ENCODE measurements around the gene USP12. TPM values are rescaled to one million over a fixed set of nuclear protein-coding genes. Genes with fewer than 3 reads are reported as not detected.
"Not testable (repeated sequence)": the region's sequence is repeated elsewhere in the genome, so short reads cannot be mapped to it uniquely, and the experiment has no call there.

USP12 gene
- total RNA-seq, 1 experiment from 2014 or later, result 16.2 TPM

- Histone ChIP-seq H3K9me3 (replicated peaks) (no peaks in the 10 kb centered on the region), H3K4me1 (replicated peaks) (peaks cover 8% of the 10 kb centered on the region; the same call in 1 of the 2 replicates), H3K27me3 (replicated peaks) (no peaks in the 10 kb centered on the region), H3K27ac (no peak overlapping the region), H3K4me3 (no peak overlapping the region), H3K36me3 (no peaks in the 10 kb centered on the region)
- DNase-seq (ENCODE audit: low read depth in 1 of 2, low spot score in 2 of 2), result no peak
Measured at GRCh38 chr13:27130979-27131623, 40.5 kb downstream of the USP12 start.

- no peak for DNase-seq (ENCODE audit: low read depth in 1 of 2, low spot score in 2 of 2)
Measured at GRCh38 chr13:27130223-27130978, 41.2 kb downstream of the USP12 start.

DNA sequence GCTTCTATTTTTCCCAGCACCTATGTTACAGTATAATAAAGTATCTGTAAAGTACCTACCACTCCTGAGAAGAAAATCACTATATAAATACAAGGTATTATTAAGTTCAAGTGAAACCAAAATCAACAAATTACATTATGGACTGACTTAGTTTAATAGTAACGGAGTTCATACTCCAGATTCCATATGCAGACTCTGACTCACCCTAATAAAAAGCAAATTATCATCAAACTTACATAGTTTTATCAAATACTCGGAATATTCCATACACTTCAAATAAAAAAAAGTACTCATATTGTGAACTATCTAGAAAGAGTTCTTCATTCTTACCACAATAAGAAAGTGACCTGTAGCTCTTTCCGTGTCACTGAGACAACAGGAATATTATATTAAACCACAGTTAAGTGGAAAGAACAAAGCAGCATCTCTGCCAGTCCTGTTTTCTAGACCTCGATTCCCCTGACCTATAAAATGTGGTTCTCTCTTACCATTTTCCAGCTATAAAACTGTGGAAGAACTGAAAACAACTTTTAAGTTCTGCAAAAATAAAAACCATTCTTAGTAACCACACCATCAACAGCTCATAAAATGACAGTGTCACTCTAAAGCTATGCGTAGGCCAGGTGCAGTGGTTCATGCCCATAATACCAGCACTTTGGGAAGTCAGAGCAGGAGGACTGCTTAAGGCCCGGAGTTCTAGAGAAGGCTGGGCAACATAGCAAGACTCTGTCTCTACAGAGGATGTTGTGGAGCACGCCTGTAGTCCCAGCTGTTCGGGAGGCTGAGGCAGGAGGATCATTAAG is 42.6 kb downstream of the USP12 start:
- H3K4me1 ChIP-seq (replicated peaks), result peaks cover 13% of the 10 kb centered on the region
- DNase-seq (ENCODE audit: low read depth in 1 of 2, low spot score in 2 of 2), result no peak
- H3K27me3 ChIP-seq (replicated peaks), result no peaks in the 10 kb centered on the region
- no peaks in the 10 kb centered on the region for H3K9me3 ChIP-seq (replicated peaks)
- no peak overlapping the region for H3K4me3 ChIP-seq
- no peaks in the 10 kb centered on the region for H3K36me3 ChIP-seq
- no peak overlapping the region for H3K27ac ChIP-seq

More at GRCh38 chr13:27130223-27130978, 41.2 kb downstream of the USP12 start:
- H3K36me3 ChIP-seq, result no peaks in the 10 kb centered on the region
- H3K27me3 ChIP-seq (replicated peaks), result no peaks in the 10 kb centered on the region
- peaks cover 13% of the 10 kb centered on the region for H3K4me1 ChIP-seq (replicated peaks)
- H3K9me3 ChIP-seq (replicated peaks), result no peaks in the 10 kb centered on the region
- H3K4me3 ChIP-seq, result no peak overlapping the region
- no peak overlapping the region for H3K27ac ChIP-seq

- peaks cover 13% of the 10 kb centered on the region for H3K4me1 ChIP-seq (replicated peaks)
Measured at GRCh38 chr13:27126859-27127258, 44.8 kb downstream of the USP12 start.

GRCh38 chr13:27125357-27126282 is 46.0 kb downstream of the USP12 start:
- DNase-seq (ENCODE audit: low read depth in 1 of 2, low spot score in 2 of 2), result peak in 1 of 2 experiments; percentile 1
- H3K27me3 ChIP-seq (replicated peaks), result no peaks in the 10 kb centered on the region
- H3K27ac ChIP-seq, result no peak overlapping the region
- H3K4me3 ChIP-seq, result no peak overlapping the region
- H3K36me3 ChIP-seq, result no peaks in the 10 kb centered on the region
- H3K4me1 ChIP-seq (replicated peaks), result peaks cover 13% of the 10 kb centered on the region
- H3K9me3 ChIP-seq (replicated peaks), result no peaks in the 10 kb centered on the region

More at GRCh38 chr13:27126859-27127258, 44.8 kb downstream of the USP12 start:
- Histone ChIP-seq H3K4me3 (no peak overlapping the region), H3K36me3 (no peaks in the 10 kb centered on the region), H3K27ac (no peak overlapping the region), H3K9me3 (replicated peaks) (no peaks in the 10 kb centered on the region), H3K27me3 (replicated peaks) (no peaks in the 10 kb centered on the region)
- no peak for DNase-seq (ENCODE audit: low read depth in 1 of 2, low spot score in 2 of 2)

DNA sequence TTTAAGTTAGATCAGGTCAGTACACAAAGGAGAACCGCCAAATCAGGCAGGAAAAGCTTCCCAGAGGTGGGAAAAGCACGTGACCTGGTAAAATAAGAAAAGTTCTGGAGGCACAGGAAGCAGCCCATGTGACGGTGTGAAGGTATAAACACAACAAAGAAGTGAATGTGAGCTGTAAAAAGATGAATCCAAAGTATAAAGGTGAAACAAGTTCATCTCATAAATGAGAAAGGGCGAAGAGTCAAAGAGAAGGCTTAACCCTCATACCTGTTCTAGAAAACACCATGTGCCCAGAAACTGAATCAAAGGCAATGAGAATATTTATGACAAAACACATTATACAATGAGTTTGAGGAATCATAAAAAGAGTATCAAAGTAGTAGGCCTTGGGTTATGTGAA is 47.0 kb downstream of the USP12 start:
- no peak overlapping the region for H3K27ac ChIP-seq
- H3K4me1 ChIP-seq (replicated peaks), result peaks cover 13% of the 10 kb centered on the region
- H3K27me3 ChIP-seq (replicated peaks), result no peaks in the 10 kb centered on the region
- no peak for DNase-seq (ENCODE audit: low read depth in 1 of 2, low spot score in 2 of 2)
- H3K9me3 ChIP-seq (replicated peaks), result no peaks in the 10 kb centered on the region
- no peak overlapping the region for H3K4me3 ChIP-seq
- no peaks in the 10 kb centered on the region for H3K36me3 ChIP-seq

- not testable (repeated sequence) for DNase-seq (ENCODE audit: low read depth in 1 of 2, low spot score in 2 of 2); H3K4me3 ChIP-seq; H3K27ac ChIP-seq; H3K9me3 ChIP-seq (replicated peaks); H3K27me3 ChIP-seq (replicated peaks); H3K36me3 ChIP-seq
- peaks cover 13% of the 10 kb centered on the region for H3K4me1 ChIP-seq (replicated peaks)
Measured at GRCh38 chr13:27123445-27123844, 48.2 kb downstream of the USP12 start.

GRCh38 chr13:27122036-27122435 is 49.6 kb downstream of the USP12 start:
- H3K36me3 ChIP-seq, result no peaks in the 10 kb centered on the region
- H3K9me3 ChIP-seq (replicated peaks), result no peaks in the 10 kb centered on the region
- no peak for DNase-seq (ENCODE audit: low read depth in 1 of 2, low spot score in 2 of 2)
- H3K27me3 ChIP-seq (replicated peaks), result no peaks in the 10 kb centered on the region
- no peak overlapping the region for H3K4me3 ChIP-seq
- peaks cover 11% of the 10 kb centered on the region for H3K4me1 ChIP-seq (replicated peaks)
- H3K27ac ChIP-seq, result no peak overlapping the region

GRCh38 chr13:27120811-27121210 is 50.8 kb downstream of the USP12 start:
- Histone ChIP-seq H3K9me3 (replicated peaks) (no peaks in the 10 kb centered on the region), H3K36me3 (no peaks in the 10 kb centered on the region; the same call in 1 of the 2 replicates), H3K27ac (no peak overlapping the region), H3K4me1 (replicated peaks) (peaks cover 3% of the 10 kb centered on the region), H3K27me3 (replicated peaks) (no peaks in the 10 kb centered on the region), H3K4me3 (no peak overlapping the region)
- no peak for DNase-seq (ENCODE audit: low read depth in 1 of 2, low spot score in 2 of 2)

- no peak overlapping the region for H3K27ac ChIP-seq
- no peaks in the 10 kb centered on the region for H3K27me3 ChIP-seq (replicated peaks)
- no peak for DNase-seq (ENCODE audit: low read depth in 1 of 2, low spot score in 2 of 2)
- peaks cover 7% of the 10 kb centered on the region; the same call in 1 of the 2 replicates for H3K36me3 ChIP-seq
- H3K4me1 ChIP-seq (replicated peaks), result no peaks in the 10 kb centered on the region
- no peaks in the 10 kb centered on the region for H3K9me3 ChIP-seq (replicated peaks)
- no peak overlapping the region for H3K4me3 ChIP-seq
Measured at GRCh38 chr13:27120011-27120410, 51.6 kb downstream of the USP12 start.

DNA sequence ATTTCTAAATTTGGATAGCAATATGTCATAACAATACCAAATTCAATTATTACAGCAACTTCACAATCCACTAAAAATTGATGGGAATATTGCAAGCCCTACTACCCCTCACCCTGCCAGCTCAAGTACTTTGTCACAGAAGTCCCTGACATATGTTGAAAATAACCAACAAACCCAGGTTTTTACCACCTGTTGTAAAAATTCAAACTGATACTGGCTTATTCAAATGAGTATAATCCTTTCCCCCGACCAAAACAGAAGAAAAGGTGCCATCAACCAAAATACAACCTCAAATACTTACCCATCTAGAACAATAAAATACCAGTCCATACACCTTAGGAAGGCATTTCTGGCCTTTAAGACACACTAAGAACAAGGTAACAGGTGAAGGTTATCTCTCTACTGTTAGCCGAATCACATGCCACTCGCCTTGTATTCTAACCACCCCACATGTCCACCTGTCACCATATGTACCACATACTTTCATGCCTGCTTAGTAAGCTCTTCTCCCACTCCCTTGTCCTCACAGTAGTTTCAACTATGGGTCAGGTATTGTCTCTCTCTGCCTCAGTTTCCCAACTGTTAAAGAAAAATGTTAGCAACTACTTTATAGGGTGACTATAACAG is 53.1 kb downstream of the USP12 start:
- Histone ChIP-seq H3K4me1 (replicated peaks) (no peaks in the 10 kb centered on the region), H3K27ac (no peak overlapping the region), H3K36me3 (peaks cover 7% of the 10 kb centered on the region; the same call in 1 of the 2 replicates), H3K27me3 (replicated peaks) (no peaks in the 10 kb centered on the region), H3K4me3 (no peak overlapping the region), H3K9me3 (replicated peaks) (no peaks in the 10 kb centered on the region)
- no peak for DNase-seq (ENCODE audit: low read depth in 1 of 2, low spot score in 2 of 2)

DNA sequence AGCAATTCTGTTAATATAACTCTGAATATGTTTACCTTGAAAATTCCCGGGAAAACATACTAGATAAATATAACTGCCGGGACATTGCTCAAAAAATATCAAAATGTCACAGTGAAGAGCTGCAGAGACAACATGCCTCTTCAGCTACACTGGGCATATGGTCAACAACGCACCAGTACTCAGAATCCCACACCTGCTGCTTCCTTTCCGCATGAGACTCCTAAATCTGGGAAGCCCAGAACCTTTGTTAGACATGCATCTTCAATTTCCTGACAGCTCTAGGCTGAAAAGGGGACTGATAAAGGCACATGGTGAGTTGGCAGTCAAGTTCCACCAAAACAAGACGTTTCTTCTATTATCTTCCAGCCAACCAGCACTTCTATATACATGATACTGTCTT is 53.7 kb downstream of the USP12 start:
- H3K36me3 ChIP-seq, result peaks cover 7% of the 10 kb centered on the region; the same call in 1 of the 2 replicates
- no peak for DNase-seq (ENCODE audit: low read depth in 1 of 2, low spot score in 2 of 2)
- no peaks in the 10 kb centered on the region for H3K4me1 ChIP-seq (replicated peaks)
- no peak overlapping the region for H3K27ac ChIP-seq
- no peak overlapping the region for H3K4me3 ChIP-seq
- H3K27me3 ChIP-seq (replicated peaks), result no peaks in the 10 kb centered on the region
- H3K9me3 ChIP-seq (replicated peaks), result no peaks in the 10 kb centered on the region
